Colonic mucosa (tissue), 4 donors: ENCODE results near the gene EEA1. TPM values are rescaled to one million over a fixed set of nuclear protein-coding genes. Genes with fewer than 3 reads are reported as not detected.

Experiments used
- DNase-seq: peaks from one replicate; pipeline ENCODE4 v3.0.0-alpha.2; 2020
- H3K27ac ChIP-seq: fragments of 200-600 bp; one replicate; pipeline ENCODE4 v1.8.0; 2021
- H3K27me3 ChIP-seq: fragments of 200-600 bp; one replicate; pipeline ENCODE4 v1.8.0; 2021
- H3K36me3 ChIP-seq: fragments of 200-600 bp; one replicate; pipeline ENCODE4 v1.8.0; 2021
- H3K4me1 ChIP-seq: fragments of 200-600 bp; one replicate; pipeline ENCODE4 v1.8.0; 2021; ENCODE audit warnings: mild to moderate bottlenecking
- H3K4me3 ChIP-seq: fragments of 200-600 bp; one replicate; pipeline ENCODE4 v1.8.0; 2021
- H3K9ac ChIP-seq, 2 donors: one replicate each; pipeline ENCODE4 v1.7.0; 2013; ENCODE audit warnings: control low read depth in 2 of 2, low read depth in 2 of 2, low read length in 2 of 2
- H3K9me3 ChIP-seq: fragments of 200-600 bp; one replicate; pipeline ENCODE4 v1.8.0; 2021
- intact Hi-C: fragments of 100-400 bp; cut with DNase I; formaldehyde crosslinking; loops from one replicate; pipeline ENCODE4 v1.14.1; 2022
- total RNA-seq, 2 donors: library from RNA; stranded (reverse); fragmentation: NEBNext Ultra II Directional in 1 of 2; extraction: Animal tissue kit (Norgen Biotek cat#: 25700) in 1 of 2; gene quantifications; one replicate each; pipeline ENCODE4 v1.2.1, GENCODE V29; 2021
- TF ChIP-seq, protein P1 (sequence below): fragments of 200-600 bp; IDR thresholded peaks from one replicate; pipeline ENCODE4 v1.8.0; 2022; ENCODE audit warnings: antibody characterized with exemption, mild to moderate bottlenecking
- donor health status: healthy.
- donor health status: DM: no; HTN: no; CAD: no.
- donor health status: DM: no; HTN: no; CAD: no.

Gene EEA1
- total RNA-seq, 2 donors from 2014 or later = 23.0 to 38.7 TPM

DNA sequence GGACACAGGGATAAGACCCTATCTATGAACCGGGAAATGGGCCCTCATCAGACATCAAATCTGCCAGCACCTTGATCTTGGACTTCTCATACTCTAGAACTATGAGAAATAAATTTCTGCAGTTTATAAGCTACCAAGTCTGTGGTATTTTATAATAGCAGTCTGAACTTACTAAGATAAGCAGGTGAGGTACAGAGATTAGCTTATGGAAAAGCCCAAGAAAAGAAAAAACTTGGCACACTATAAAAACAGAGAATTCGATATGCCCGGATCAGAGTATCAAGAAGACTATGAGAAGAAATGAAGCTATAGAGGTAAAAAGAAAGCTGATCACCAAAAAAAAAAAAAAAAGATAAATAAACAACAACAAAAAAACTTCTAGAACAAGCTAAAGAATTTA, 52.6 kb downstream of the EEA1 start:
- no peaks in the 10 kb centered on the region for H3K27me3 ChIP-seq
- intact Hi-C loops = no loop called here

GRCh38 chr12:92871116-92871515, 58.0 kb downstream of the EEA1 start:
- H3K9me3 ChIP-seq = no peaks in the 10 kb centered on the region
- H3K27ac ChIP-seq = no peak overlapping the region
- H3K27me3 ChIP-seq = no peaks in the 10 kb centered on the region
- no peak for DNase-seq
- no peaks in the 10 kb centered on the region for H3K4me1 ChIP-seq
- no peak overlapping the region for H3K4me3 ChIP-seq
- H3K9ac ChIP-seq = no peak overlapping the region
- intact Hi-C loops = no loop called here
- TF ChIP-seq, protein P1, sequence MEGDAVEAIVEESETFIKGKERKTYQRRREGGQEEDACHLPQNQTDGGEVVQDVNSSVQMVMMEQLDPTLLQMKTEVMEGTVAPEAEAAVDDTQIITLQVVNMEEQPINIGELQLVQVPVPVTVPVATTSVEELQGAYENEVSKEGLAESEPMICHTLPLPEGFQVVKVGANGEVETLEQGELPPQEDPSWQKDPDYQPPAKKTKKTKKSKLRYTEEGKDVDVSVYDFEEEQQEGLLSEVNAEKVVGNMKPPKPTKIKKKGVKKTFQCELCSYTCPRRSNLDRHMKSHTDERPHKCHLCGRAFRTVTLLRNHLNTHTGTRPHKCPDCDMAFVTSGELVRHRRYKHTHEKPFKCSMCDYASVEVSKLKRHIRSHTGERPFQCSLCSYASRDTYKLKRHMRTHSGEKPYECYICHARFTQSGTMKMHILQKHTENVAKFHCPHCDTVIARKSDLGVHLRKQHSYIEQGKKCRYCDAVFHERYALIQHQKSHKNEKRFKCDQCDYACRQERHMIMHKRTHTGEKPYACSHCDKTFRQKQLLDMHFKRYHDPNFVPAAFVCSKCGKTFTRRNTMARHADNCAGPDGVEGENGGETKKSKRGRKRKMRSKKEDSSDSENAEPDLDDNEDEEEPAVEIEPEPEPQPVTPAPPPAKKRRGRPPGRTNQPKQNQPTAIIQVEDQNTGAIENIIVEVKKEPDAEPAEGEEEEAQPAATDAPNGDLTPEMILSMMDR = no peak
- no peaks in the 10 kb centered on the region for H3K36me3 ChIP-seq

More for the DNA sequence above, 52.6 kb downstream of the EEA1 start:
- H3K9ac ChIP-seq = no peak overlapping the region
- H3K27ac ChIP-seq = no peak overlapping the region
- no peak overlapping the region for H3K4me3 ChIP-seq
- no peaks in the 10 kb centered on the region for H3K4me1 ChIP-seq
- DNase-seq = no peak
- no peaks in the 10 kb centered on the region for H3K9me3 ChIP-seq
- TF ChIP-seq, protein P1 = no peak
- no peaks in the 10 kb centered on the region for H3K36me3 ChIP-seq

- TF ChIP-seq, protein P1 = no peak
- Histone ChIP-seq H3K4me3 (no peak overlapping the region), H3K27me3 (no peaks in the 10 kb centered on the region), H3K4me1 (no peaks in the 10 kb centered on the region), H3K9ac (no peak overlapping the region), H3K27ac (no peak overlapping the region), H3K9me3 (no peaks in the 10 kb centered on the region), H3K36me3 (no peaks in the 10 kb centered on the region)
- no peak for DNase-seq
- intact Hi-C loops = no loop called here
These were observed 62.7 kb downstream of the EEA1 start for GRCh38 chr12:92866418-92866817.

DNA sequence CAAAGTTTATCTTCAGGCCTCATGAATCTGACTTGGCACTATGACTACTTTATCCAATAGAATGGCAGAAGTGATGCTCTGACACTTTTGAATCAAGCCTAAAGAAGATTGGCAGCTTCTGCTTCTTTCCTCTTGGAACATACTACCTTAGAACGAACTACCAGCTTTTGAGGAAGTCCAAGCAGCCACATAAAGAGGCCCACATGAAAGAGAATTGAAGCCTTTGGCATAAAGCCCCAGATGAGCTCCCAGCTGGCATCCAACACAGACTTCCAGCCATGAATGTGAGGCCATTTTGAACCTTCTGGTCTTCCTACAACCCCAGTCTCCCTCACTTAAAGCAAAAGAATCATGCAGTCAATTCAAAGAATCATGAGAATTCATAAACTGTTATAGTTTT, 65.8 kb downstream of the EEA1 start:
- H3K27ac ChIP-seq = no peak overlapping the region
- no peak overlapping the region for H3K4me3 ChIP-seq
- H3K36me3 ChIP-seq = peaks cover 2% of the 10 kb centered on the region
- TF ChIP-seq, protein P1 = no peak
- DNase-seq = no peak
- H3K27me3 ChIP-seq = no peaks in the 10 kb centered on the region
- intact Hi-C loops = no loop called here
- no peak overlapping the region for H3K9ac ChIP-seq
- no peaks in the 10 kb centered on the region for H3K9me3 ChIP-seq
- H3K4me1 ChIP-seq = no peaks in the 10 kb centered on the region

GRCh38 chr12:92861381-92861780, 67.7 kb downstream of the EEA1 start:
- TF ChIP-seq, protein P1 = no peak
- no peak for DNase-seq
- Histone ChIP-seq H3K9ac (no peak overlapping the region), H3K9me3 (no peaks in the 10 kb centered on the region), H3K27ac (no peak overlapping the region), H3K4me1 (no peaks in the 10 kb centered on the region), H3K36me3 (peaks cover 3% of the 10 kb centered on the region), H3K4me3 (no peak overlapping the region), H3K27me3 (no peaks in the 10 kb centered on the region)
- intact Hi-C loops = no loop called here

DNA sequence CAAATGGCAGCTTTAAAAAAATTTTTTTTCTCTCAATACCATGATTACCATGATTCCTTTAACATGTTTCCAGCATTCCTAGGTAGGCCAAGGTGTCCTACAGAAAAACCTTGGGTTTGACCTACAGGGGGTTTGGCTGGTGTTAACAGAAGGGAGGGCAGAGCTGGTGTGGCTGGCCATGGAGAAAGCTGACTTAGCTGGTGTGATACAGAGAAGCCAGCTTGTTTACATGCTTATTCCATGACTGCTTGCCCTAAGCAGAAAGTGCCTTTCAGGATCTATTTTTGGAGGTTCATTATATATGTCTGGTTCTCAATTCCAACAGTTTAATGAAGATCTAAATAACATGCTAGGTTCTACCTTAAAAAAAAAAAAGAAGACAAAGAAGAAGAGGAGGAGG, 68.6 kb downstream of the EEA1 start:
- intact Hi-C loops = no loop called here

More for the DNA sequence above, 68.6 kb downstream of the EEA1 start:
- H3K27ac ChIP-seq = no peak overlapping the region
- no peaks in the 10 kb centered on the region for H3K4me1 ChIP-seq
- H3K36me3 ChIP-seq = peaks cover 3% of the 10 kb centered on the region
- H3K27me3 ChIP-seq = no peaks in the 10 kb centered on the region
- no peak overlapping the region for H3K4me3 ChIP-seq
- DNase-seq = no peak
- TF ChIP-seq, protein P1 = no peak
- no peak overlapping the region for H3K9ac ChIP-seq
- H3K9me3 ChIP-seq = no peaks in the 10 kb centered on the region
